ENCODE data around the gene GALNT8. TPM values are rescaled to one million over a fixed set of nuclear protein-coding genes. Genes with fewer than 3 reads are reported as not detected.

The GALNT8 gene
- polyA plus RNA-seq, 4 donors, result 0.67 to 14.4 (median 6.8) TPM; not detected in 1

DNA sequence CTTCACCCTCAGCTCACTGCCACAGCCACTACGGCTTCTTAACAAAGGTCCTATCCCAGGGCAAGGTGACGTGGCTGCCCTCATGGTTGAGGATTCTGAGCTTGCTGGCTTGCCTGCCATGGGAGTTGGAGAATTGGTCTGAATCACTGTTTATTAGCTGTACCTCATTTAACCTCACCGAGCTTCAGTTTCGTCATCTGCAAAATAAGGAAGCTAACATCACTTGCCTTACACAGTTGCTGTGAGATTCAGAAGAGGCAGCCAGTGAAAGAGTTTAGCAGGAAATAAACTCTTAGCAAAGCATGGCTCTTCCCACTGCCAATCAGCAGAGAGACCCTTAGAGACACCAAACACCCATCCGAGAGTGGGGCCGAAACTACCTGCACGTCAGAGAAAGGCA, 99.5 kb downstream of the GALNT8 start:
- no peaks in the 10 kb centered on the region for H3K4me1 ChIP-seq (ENCODE audit: control insufficient read depth in 3 of 3, insufficient read depth in 2 of 3, low read depth in 1 of 3, low read length in 2 of 3)
- 58 to 73% (median 62%) methylated on average over 7 of the region's 7 CpGs for WGBS, 3 donors
- DNase-seq (no peak), FAIRE-seq (no peak)
- no peak overlapping the region for H3K4me3 ChIP-seq (ENCODE audit: low read depth in 1 of 3, low read length in 3 of 3)
- no peaks in the 10 kb centered on the region for H3K9me3 ChIP-seq (ENCODE audit: control insufficient read depth in 2 of 2, insufficient read depth in 1 of 2, low read depth in 1 of 2, low read length in 1 of 2)
- no peaks in the 10 kb centered on the region for H3K36me3 ChIP-seq (ENCODE audit: control insufficient read depth in 3 of 3, insufficient read depth in 2 of 3, low read depth in 1 of 3, low read length in 3 of 3)
- H3K27ac ChIP-seq (ENCODE audit: low read depth in 1 of 3, low read length in 2 of 3), result no peak overlapping the region
- H3K27me3 ChIP-seq (ENCODE audit: control insufficient read depth in 3 of 3, insufficient read depth in 3 of 3, low read length in 3 of 3), result peaks cover 0 to 1% (median 0%) of the 10 kb centered on the region in 3 donors

DNA sequence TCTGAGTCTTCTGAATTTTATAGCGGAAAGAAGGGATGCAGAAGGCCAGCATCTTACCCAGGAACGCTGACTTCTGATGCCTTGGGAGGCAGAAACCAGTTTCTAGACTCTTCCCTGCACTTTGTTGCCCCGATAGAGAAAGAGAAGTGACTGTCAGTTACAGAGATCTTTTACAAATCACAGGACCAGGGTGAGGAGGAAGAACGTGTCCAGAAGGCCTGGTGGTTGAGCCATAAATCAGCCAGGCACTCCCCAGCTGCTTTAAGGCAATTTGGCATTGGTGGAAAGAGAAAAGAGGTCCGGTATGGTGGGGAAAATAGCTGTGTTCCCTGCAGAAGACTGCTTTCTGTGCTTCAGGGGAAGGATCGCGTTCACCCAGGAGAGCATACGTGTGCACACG, 100.8 kb downstream of the GALNT8 start:
- no peaks in the 10 kb centered on the region for H3K36me3 ChIP-seq (ENCODE audit: control insufficient read depth in 3 of 3, insufficient read depth in 2 of 3, low read depth in 1 of 3, low read length in 3 of 3)
- H3K27me3 ChIP-seq (ENCODE audit: control insufficient read depth in 3 of 3, insufficient read depth in 3 of 3, low read length in 3 of 3), result no peaks in the 10 kb centered on the region
- no peaks in the 10 kb centered on the region for H3K9me3 ChIP-seq (ENCODE audit: control insufficient read depth in 2 of 2, insufficient read depth in 1 of 2, low read depth in 1 of 2, low read length in 1 of 2)
- no peaks in the 10 kb centered on the region for H3K4me1 ChIP-seq (ENCODE audit: control insufficient read depth in 3 of 3, insufficient read depth in 2 of 3, low read depth in 1 of 3, low read length in 2 of 3)
- no peak for FAIRE-seq
- H3K4me3 ChIP-seq (ENCODE audit: low read depth in 1 of 3, low read length in 3 of 3), result no peak overlapping the region
- 68 to 72% (median 71%) methylated on average over 9 of the region's 9 CpGs for WGBS, 3 donors
- no peak for DNase-seq
- no peak overlapping the region for H3K27ac ChIP-seq (ENCODE audit: low read depth in 1 of 3, low read length in 2 of 3)

Other genes starting within 250 kb of the GALNT8 start
- 10 to 100 TPM in 2 of 4 donors, 1 to 10 TPM in 2; 1.4 to 16.5 (median 6.7) TPM for gene RAD51AP1, start 181.5 kb upstream of the GALNT8 start, polyA plus RNA-seq
- gene DYRK4, start 158.2 kb upstream of the GALNT8 start, polyA plus RNA-seq, result 10 to 100 TPM; 23.7 to 63.3 (median 28.9) TPM
- gene AKAP3, start 71.3 kb upstream of the GALNT8 start, polyA plus RNA-seq, result 1 to 10 TPM in 2 of 4 donors, under 1 TPM in 2; 0.45 to 2.5 (median 0.86) TPM
- 100 to 1,000 TPM in 1 of 4 donors, 10 to 100 TPM in 3; 64.6 to 113 (median 75.9) TPM for gene NDUFA9, start 71.3 kb upstream of the GALNT8 start, polyA plus RNA-seq
- under 1 TPM in 2 of 4 donors, not detected in 2; 0.01 to 0.07 TPM for gene KCNA1, start 189.5 kb downstream of the GALNT8 start, polyA plus RNA-seq

All from small intestine (tissue), 7 donors.